Right renal pelvis (tissue), 4 donors: ENCODE measurements around the gene TCF12. TPM values are rescaled to one million over a fixed set of nuclear protein-coding genes. Genes with fewer than 3 reads are reported as not detected.
A peak's percentile ranks its signal among the peaks of the same experiment; 100 is the strongest.

Source experiments
- DNase-seq, 4 donors: peaks; one replicate each; pipeline ENCODE4 v3.0.0-alpha.2; 2013; ENCODE audit warnings: low read depth in 4 of 4, low spot score in 3 of 4, missing footprints in 1 of 4
- polyA plus RNA-seq, 4 donors: library from polyadenylated mRNA; unstranded; fragments of 120-200 nt; gene quantifications; one replicate each; pipeline ENCODE4 v1.2.1, GENCODE V29; 2013; ENCODE audit not compliant: insufficient read length in 4 of 4

The TCF12 gene
- polyA plus RNA-seq, 4 donors = 138 to 207 (median 199) TPM

GRCh38 chr15:57231559-57231958, 313.1 kb downstream of the TCF12 start:
- no peak for DNase-seq

GRCh38 chr15:57234156-57234555, 315.7 kb downstream of the TCF12 start:
- no peak for DNase-seq

GRCh38 chr15:57235186-57235585, 316.7 kb downstream of the TCF12 start:
- DNase-seq = no peak

- DNase-seq = peak in 2 of 4 donors; percentile 61 to 67
These were observed 317.4 kb downstream of the TCF12 start for GRCh38 chr15:57235873-57236272.

GRCh38 chr15:57236561-57237300, 318.3 kb downstream of the TCF12 start:
- DNase-seq = no peak

- DNase-seq = no peak
These were observed 318.8 kb downstream of the TCF12 start for GRCh38 chr15:57237301-57237642.

GRCh38 chr15:57237676-57238075, 319.2 kb downstream of the TCF12 start:
- DNase-seq = no peak

- no peak for DNase-seq
These were observed 326.7 kb downstream of the TCF12 start for GRCh38 chr15:57245130-57245529.

GRCh38 chr15:57245714-57246113, 327.3 kb downstream of the TCF12 start:
- no peak for DNase-seq

GRCh38 chr15:57248074-57248473, 329.6 kb downstream of the TCF12 start:
- DNase-seq = no peak

- DNase-seq = no peak
These were observed 332.9 kb downstream of the TCF12 start for GRCh38 chr15:57251308-57251707.

GRCh38 chr15:57251941-57252340, 333.5 kb downstream of the TCF12 start:
- DNase-seq = no peak

GRCh38 chr15:57253082-57253481, 334.6 kb downstream of the TCF12 start:
- DNase-seq = no peak

GRCh38 chr15:57253500-57253899, 335.1 kb downstream of the TCF12 start:
- DNase-seq = no peak

GRCh38 chr15:57255751-57256341, 337.4 kb downstream of the TCF12 start:
- no peak for DNase-seq

GRCh38 chr15:57256939-57257338, 338.5 kb downstream of the TCF12 start:
- no peak for DNase-seq

- DNase-seq = peak; percentile 38 to 62 (median 50)
These were observed 341.2 kb downstream of the TCF12 start for GRCh38 chr15:57259568-57260040.

GRCh38 chr15:57263520-57263919, 345.1 kb downstream of the TCF12 start:
- DNase-seq = no peak

GRCh38 chr15:57272771-57273357, 354.4 kb downstream of the TCF12 start:
- DNase-seq = no peak

GRCh38 chr15:57273402-57273801, 355.0 kb downstream of the TCF12 start:
- DNase-seq = no peak

GRCh38 chr15:57278439-57278838, 360.0 kb downstream of the TCF12 start:
- DNase-seq = no peak

GRCh38 chr15:57280464-57280863, 362.0 kb downstream of the TCF12 start:
- no peak for DNase-seq
